Measurements from ENCODE around the gene PEX16. TPM values are rescaled to one million over a fixed set of nuclear protein-coding genes. Genes with fewer than 3 reads are reported as not detected.
"Not testable (repeated sequence)": the region's sequence is repeated elsewhere in the genome, so short reads cannot be mapped to it uniquely, and the experiment has no call there.

Gene PEX16
- total RNA-seq, 1 donor from 2014 or later: 12.8 TPM

GRCh38 chr11:45918962-45919675, 1.4 kb upstream of the PEX16 start:
- no peak for DNase-seq (ENCODE audit: low spot score)

DNA sequence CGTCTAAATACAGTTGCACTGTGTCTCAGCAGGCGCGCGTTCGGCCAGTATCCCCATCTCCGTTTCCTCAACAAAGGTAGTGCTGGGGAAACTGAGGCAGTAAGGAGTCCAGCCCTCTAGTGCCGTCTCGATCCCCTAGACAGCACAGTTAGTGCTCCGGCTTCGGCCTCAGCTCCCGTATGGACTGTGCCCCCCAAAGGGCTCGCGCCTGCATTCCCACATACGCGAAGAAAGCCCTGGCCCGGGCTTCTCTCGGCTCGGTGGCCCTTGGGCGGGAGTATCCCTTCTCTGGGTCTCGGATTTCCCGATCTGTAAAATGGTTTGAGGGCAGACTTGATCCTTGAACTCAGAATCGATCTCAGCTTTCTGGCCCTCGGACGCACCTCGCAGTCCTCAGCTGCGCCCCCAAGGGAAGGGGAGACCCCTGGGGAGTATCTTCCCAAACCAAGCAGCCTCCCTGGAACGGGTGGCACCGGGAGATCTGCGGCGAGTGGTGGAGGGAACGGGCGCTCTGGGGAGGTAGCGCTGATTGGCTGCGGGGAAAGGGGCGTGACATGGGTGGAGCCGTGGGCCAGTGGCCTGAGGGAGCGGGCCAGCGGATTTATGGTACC, 759 bp upstream of the PEX16 start:
- DNase-seq (ENCODE audit: low spot score): peak; percentile 71

- no peak for DNase-seq (ENCODE audit: low spot score)
Measured at GRCh38 chr11:45917286-45917622, 423 bp downstream of the PEX16 start.

- no peak for DNase-seq (ENCODE audit: low spot score)
Measured at GRCh38 chr11:45915446-45915845, 2.2 kb downstream of the PEX16 start.

DNA sequence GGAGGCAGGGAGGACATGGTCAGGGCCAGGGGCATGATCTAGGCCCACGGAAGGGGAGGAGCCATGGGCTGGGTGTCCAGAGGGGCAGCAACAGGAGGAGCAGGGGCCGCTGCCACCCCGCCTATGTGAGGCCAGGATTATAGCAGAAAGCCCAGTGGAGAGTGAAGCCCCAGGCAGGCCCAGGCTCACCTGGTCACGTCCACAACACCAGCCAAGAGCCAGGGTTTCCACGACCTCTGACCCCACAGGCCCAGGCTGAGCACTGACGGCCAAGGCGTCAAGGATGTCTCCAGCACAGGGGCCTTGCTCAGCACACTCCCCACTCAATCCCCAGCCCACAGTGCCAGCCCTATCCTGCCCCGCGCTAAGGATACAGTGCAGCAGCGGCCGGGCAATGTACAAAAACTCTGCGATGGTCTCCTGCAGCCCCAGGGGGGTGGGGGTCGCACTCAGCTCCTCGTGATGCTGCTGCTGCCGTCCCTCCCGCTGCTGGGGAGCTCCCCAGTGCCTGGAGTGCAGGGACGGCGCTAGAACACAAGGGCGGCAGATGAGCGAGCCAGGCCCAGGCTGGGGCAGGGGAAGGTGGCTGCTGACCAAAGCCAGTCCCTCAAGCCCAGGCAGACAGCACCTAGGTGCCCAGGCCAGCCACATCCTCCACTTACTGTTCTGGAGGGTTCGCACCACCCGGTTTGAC, 3.6 kb downstream of the PEX16 start:
- DNase-seq (ENCODE audit: low spot score): no peak

DNA sequence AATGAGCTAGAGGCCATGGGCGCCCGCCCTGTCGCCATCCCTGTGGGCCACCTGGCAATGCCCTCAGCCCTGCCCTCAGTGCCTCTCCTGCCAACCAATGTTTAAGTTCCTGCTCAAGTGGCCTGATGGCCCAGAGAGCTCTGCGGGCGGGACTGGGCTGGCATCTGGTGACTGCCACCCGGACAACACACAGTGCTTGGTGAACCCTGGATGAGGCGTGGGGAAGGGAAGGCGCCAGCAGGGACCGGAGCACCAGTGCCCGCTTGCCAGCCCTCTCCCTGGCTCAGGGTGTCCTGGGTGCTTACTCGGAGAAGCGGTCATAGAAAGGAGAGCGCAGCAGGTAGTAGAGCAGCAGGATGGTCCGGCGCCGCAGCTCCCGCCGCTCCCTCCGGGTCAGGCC, 4.2 kb downstream of the PEX16 start:
- DNase-seq (ENCODE audit: low spot score): no peak

DNA sequence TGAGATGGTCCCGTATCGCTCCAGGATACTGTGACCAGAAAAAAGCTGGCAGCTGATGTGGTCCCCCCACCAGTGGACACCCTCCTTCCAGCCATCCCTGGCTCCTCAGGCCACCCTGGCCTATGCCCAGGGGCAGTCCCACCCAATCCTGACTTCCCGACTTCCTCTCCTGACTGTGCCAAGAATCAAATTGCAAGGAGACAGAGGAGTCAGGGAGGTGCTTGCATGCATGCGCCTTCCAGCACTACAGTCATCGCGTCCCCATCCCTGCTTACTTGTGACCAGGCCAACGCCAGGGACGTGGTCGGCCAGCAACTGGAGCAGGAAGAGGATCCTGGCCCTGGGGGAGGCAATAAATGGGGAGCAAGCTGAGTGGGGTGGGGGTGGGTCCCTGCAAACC, 7.1 kb downstream of the PEX16 start:
- no peak for DNase-seq (ENCODE audit: low spot score)

- no peak for DNase-seq (ENCODE audit: low spot score)
Measured at GRCh38 chr11:45909594-45910475, 7.8 kb downstream of the PEX16 start.

DNA sequence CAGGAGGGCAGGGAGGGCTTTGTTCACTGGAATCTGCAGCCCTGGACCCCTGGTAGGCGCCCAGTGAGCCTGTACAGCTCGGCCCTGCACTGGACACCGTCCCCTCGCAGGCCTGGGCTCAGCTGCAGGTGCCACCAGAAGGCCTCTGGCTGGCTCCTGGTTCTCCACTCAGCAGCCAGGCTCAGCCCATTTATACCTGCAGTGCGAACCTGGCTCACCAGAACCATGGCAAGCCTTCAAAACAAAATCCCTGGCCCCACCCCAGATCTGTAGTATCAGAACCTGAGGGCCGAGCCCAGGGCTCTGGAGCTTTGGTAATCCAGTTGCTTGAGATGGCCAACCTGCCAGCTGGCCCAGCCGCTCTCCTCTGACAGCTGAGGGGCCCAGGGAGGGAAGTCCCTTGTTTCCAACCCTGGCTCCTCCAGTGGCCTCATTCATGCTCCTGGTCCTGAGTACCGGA, 9.7 kb downstream of the PEX16 start:
- DNase-seq (ENCODE audit: low spot score): no peak

GRCh38 chr11:45906965-45907611, 10.6 kb downstream of the PEX16 start, which contains the start of gene FREY1:
Gene FREY1, minus strand, starts transcription at chr11:45907271. Its CDS starts 26 bp downstream, at chr11:45907245.
- DNase-seq (ENCODE audit: low spot score): no peak

- DNase-seq (ENCODE audit: low spot score): no peak
Measured at GRCh38 chr11:45906096-45906682, 11.5 kb downstream of the PEX16 start.

DNA sequence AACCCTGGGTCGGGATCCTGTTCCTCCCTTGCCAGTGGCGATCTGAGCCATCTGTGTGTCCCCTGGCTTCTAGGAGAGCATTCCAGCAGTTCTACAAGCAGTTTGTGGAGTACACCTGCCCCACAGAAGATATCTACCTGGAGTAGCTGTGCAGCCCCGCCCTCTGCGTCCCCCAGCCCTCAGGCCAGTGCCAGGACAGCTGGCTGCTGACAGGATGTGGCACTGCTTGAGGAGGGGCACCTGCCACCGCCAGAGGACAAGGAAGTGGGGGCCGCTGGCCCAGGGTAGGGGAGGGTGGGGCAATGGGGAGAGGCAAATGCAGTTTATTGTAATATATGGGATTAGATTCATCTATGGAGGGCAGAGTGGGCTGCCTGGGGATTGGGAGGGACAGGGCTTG, 12.1 kb downstream of the PEX16 start:
- not testable (repeated sequence) for DNase-seq (ENCODE audit: low spot score)

DNA sequence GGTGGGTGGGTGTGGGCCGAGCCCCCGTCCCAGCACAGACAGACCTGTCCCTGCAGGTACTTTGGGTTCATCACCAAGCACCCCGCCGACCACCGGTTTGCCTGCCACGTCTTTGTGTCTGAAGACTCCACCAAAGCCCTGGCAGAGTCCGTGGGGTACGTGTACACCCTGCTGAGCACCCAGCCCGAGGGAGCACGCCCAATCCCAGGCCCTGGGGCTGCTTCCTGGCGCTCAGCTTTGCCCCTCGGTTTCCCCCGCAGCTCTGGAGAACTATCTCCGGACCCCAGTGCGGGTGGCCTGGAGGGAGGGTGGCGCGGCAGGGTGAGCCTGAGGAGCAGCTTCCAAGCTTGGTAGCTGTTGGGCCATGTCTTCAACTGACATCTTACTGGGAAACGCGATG, 12.6 kb downstream of the PEX16 start:
- DNase-seq (ENCODE audit: low spot score): no peak

GRCh38 chr11:45904309-45904915, 13.3 kb downstream of the PEX16 start:
- DNase-seq (ENCODE audit: low spot score): no peak

DNA sequence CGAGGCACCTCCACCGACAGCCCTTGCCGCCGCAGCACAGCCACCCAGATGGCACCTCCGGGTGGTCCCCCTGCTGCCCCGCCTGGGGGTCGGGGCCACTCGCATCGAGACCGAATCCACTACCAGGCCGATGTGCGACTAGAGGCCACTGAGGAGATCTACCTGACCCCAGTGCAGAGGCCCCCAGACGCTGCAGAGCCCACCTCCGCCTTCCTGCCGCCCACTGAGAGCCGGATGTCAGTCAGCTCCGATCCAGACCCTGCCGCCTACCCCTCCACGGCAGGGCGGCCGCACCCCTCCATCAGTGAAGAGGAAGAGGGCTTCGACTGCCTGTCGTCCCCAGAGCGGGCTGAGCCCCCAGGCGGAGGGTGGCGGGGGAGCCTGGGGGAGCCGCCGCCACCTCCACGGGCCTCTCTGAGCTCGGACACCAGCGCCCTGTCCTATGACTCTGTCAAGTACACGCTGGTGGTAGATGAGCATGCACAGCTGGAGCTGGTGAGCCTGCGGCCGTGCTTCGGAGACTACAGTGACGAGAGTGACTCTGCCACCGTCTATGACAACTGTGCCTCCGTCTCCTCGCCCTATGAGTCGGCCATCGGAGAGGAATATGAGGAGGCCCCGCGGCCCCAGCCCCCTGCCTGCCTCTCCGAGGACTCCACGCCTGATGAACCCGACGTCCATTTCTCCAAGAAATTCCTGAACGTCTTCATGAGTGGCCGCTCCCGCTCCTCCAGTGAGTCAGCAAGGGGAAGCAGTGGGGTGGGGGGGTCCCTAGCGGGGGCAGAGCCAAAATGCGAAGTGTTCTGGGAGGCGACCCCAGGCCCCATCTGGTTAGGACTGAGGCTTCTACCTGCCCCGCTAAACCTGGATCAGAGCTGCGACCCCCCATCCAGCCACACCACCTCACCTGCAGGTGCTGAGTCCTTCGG, 15.0 kb downstream of the PEX16 start:
- DNase-seq (ENCODE audit: low spot score): no peak

GRCh38 chr11:45901626-45902025, 16.1 kb downstream of the PEX16 start:
- DNase-seq (ENCODE audit: low spot score): no peak

- DNase-seq (ENCODE audit: low spot score): no peak
Measured at GRCh38 chr11:45900916-45901617, 16.6 kb downstream of the PEX16 start.

GRCh38 chr11:45900175-45900800, 17.4 kb downstream of the PEX16 start:
- DNase-seq (ENCODE audit: low spot score): not testable (repeated sequence)

Measured in umbilical cord (tissue), 2 donors.